ENCODE data around the gene SLBP.

The SLBP gene

DNA sequence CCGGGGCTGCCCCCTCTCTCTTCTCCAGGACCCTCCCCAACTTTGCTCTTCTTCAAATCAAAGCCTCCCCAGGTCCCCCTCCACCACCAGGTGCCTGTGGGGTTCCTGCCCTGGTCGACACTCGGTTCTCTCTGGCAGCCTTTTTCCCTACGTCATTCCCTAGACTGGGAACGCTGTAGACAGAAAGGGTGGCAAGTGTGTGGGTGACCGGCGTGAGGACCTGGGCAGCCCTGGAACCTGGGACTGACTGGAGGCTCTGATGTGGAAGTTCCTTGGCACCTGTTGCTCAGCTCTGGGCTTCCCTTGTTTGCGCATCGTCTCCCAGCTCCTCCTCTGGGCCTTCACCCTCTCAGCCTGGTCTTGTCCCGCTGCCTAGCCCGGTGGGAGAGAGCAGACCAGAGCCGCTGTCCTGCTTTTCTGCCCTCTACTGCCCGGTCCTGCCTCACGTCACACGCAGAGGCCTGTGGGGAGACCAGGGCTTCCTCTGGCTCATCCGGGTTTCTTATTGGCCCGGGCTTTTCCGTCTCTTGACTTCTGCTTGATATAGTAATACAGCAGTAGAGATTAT, 10.5 kb upstream of the SLBP start:
- TF ChIP-seq, protein P1, sequence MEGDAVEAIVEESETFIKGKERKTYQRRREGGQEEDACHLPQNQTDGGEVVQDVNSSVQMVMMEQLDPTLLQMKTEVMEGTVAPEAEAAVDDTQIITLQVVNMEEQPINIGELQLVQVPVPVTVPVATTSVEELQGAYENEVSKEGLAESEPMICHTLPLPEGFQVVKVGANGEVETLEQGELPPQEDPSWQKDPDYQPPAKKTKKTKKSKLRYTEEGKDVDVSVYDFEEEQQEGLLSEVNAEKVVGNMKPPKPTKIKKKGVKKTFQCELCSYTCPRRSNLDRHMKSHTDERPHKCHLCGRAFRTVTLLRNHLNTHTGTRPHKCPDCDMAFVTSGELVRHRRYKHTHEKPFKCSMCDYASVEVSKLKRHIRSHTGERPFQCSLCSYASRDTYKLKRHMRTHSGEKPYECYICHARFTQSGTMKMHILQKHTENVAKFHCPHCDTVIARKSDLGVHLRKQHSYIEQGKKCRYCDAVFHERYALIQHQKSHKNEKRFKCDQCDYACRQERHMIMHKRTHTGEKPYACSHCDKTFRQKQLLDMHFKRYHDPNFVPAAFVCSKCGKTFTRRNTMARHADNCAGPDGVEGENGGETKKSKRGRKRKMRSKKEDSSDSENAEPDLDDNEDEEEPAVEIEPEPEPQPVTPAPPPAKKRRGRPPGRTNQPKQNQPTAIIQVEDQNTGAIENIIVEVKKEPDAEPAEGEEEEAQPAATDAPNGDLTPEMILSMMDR (IDR thresholded peaks at IDR 0.05), result no peak

DNA sequence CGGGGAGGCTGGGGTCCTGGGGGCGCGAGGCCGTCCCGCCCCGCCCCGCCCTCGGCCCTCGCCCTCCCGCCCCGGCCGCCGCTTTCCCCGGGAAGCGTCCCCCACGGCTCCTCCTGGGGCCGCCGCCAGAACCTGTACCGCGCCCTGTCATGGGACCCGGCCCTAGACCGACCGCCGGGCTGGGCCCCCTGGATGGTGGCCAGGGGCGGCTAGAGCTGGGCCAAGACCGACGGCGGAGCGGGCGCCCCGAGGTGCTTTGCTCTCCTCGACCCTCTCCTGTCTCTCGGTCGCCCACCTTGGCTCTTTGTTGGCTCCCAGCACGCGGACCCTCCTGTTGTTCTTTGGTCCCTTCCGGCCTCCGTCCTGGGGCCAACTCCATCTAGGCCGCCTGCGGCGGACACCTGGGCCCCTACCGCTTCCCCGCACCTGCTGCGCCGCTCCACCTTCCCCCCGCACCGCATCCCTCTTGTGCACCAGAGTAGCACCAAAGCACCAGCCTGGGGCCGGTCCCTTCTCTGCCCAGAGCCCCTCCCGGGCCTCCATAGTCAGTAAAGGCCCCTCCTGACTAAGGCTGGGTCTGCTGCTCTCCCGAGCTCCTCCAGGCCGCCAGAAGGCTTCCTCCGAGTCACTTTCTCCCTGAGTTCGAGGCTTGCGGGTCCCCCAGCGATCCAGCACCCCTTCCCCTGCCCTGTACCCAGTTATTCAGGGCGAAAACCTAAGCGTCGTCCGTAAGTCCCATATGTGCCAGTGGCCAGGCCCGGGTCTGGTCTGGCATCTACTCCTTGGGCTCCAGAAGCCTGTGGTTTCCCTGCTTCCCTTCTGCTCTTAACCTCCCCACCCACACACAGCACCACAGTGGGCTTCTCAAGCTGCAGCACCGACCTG, 9.8 kb upstream of the SLBP start:
- TF ChIP-seq, protein P1 (IDR thresholded peaks at IDR 0.05), result no peak

DNA sequence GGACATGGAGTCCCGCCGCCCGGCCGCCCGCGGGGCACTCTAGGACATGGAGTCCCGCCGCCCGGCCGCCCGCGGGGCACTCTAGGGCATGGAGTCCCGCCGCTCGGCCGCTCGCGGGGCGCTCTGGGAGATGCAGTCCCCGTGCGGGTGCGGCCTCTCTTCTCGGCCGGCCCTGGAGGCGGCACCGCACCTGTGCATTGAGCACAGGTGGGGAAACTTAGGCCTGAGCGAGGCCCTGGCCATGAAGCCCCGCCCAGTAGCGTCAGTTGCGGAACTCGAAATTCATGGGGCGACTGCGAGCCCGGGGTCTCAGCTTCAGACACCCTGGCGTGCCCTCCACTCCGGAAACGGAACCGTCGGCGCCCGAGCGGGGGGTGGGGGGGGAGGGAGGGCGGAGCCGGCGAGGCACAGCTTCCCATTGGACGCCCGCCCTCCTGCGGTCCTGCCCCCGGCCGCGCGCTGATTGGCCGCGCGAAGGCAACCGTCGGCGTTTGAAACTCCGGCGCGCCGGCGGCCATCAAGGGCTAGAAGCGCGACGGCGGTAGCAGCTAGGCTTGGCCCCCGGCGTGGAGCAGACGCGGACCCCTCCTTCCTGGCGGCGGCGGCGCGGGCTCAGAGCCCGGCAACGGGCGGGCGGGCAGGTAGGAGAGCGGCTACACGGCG, 9.0 kb upstream of the SLBP start, which contains the start of the genes TACC3 and TMEM129:
Gene TACC3, plus strand, starts transcription at position 519 of the 663 bp plus-strand sequence. CDS start 1,901 bp downstream, outside the sequence.
Gene TMEM129, minus strand, starts transcription at position 321 of the 663 bp plus-strand sequence. CDS start 486 bp downstream, outside the sequence.
- TF ChIP-seq, protein P1 (IDR thresholded peaks at IDR 0.05), result no peak

DNA sequence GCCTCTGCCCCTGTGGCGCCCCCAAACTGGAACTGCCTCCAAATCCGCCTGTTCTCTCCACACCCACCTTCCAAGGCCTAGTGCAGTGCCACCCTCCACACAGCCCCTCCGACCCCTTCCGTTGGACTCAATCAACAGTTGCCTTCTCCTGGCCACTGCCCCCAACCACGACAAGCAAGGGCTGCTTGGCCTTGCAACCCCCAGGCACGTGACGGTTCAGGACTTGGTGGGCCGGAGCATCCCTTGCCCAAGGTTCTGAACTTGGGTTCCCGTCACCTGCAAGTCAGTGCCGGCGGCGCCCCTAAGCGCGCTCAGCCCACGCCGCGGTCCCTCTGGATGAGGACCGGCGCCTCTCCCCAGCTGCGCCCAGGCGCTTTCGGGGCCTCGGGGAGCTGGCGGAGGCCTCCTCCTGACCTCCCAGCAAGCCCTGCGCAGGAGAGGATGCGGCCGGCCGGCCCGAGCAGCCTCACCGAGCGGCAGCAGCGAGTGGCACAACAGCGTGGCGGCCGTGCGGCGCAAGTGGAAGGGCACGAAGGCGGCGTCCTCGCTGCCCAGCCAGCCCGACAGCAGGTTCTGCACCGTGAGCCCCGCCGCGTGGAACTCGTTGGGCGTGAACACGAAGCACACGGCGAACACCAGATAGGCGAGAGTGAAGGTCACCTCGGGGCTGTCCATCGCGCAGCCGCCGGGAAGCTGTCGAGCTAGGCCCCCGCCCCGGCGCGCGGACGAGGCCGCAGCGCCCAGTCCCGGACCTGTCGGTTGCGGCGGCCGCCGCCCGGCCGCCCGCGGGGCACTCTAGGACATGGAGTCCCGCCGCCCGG, 8.3 kb upstream of the SLBP start:
- TF ChIP-seq, protein P1 (IDR thresholded peaks at IDR 0.05), result no peak

DNA sequence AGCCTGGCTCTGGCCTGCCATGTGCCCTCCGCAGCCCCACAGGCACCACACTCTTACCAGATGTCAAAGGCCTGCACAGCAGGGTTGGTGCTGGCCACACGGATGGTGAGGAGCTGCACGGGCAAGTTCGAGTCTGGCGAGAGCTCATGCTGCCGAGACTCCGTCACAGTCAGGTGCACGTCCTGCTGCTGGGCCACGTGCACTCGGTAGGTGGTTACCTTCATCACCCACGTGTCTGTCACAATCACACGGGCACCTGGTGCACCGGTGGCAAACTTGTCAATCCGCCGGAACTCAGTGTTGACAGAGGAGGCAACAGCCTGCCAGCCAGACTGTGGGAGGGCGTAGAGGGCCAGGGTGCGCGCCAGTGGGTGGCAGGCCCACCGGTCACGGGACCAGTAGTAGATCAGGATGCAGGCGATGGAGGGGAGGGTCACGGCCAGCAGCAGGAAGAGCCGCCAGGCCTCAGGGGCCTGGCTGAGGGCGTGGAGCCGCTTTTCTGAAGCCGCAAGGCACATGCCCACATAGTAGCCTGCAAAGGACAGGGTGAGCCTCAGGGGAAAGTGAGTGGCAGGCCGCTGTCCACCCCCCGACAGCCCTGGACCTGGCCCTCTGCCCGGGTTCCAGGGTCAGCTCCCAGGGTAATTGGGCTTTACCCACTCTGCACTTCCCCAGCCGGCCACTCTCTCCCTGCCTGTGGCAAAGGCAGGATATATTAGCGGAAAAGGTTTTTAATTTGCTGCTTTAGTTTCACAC, 6.2 kb upstream of the SLBP start:
- TF ChIP-seq, protein P1 (IDR thresholded peaks at IDR 0.05), result no peak

DNA sequence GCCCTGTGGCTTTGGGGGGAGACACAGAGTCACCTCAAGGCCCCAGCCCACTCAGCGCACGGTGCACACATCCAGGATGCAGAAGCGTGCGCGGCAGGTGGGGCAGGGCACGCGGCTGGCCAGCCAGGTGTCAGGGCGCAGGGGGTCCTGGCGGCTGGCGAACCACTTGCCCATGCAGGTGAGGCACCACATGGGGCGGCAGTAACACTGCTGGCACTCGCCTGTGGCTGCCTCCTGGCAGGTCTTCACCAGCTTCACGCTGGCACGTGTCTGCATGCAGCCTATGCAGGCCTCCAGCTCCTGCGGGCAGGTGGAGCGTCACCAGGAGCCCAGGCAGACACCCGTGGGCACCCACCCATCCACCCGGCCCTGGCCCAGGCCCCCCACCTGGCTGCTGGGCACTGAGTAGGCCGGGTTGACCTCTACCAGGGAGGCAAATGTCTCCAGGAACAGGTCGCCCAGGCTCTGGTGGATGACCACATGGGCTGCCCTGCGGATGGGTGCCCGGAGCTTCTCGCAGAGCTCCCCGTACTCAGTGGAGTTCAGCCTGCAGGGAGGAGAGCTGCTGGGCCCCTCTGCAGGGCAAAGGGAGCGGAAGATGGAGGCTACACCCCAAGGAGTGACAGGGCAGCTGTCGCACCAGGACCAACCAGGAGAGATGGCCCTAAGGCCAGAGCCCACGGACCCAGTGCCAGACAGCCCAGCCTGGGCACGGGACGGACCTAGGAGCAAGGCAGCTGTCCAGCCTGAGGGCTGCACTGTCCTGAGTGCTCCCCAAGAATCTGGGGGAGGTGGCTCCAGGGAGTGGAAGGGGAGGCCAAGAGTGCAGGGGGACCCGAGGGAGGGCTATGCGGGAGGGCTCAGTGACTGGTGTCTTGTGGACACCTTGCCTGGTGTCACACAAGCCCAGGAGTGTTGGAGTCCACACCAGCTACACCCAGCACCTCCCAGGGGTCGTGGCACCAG, 5.3 kb upstream of the SLBP start:
- TF ChIP-seq, protein P1 (IDR thresholded peaks at IDR 0.05), result no peak
